ENCODE data around the gene PLEK.

GRCh38 chr2:68441179-68441993, 76.3 kb downstream of the PLEK start:
- TF ChIP-seq CTCF (IDR thresholded peaks at IDR 0.05; ENCODE audit: poor library complexity, severe bottlenecking) (peak; percentile 94), EP300 (conservative IDR thresholded peaks at IDR 0.05; ENCODE audit: poor library complexity, severe bottlenecking) (no peak), TAF1 (IDR thresholded peaks at IDR 0.05; ENCODE audit: low read depth) (no peak), EZH2 (IDR thresholded peaks at IDR 0.05; ENCODE audit: borderline replicate concordance, insufficient read depth, low read length, poor library complexity, severe bottlenecking) (no peak), SMC3 (conservative IDR thresholded peaks at IDR 0.05; ENCODE audit: poor library complexity) (peak; percentile 93), POLR2AphosphoS5 (IDR thresholded peaks at IDR 0.05) (no peak), RAD21 (conservative IDR thresholded peaks at IDR 0.05) (peak; percentile 93), REST (IDR thresholded peaks at IDR 0.05; ENCODE audit: borderline replicate concordance) (no peak), MXI1 (conservative IDR thresholded peaks at IDR 0.05; ENCODE audit: poor library complexity, severe bottlenecking) (no peak)
